Measurements from ENCODE around the gene GUCY1A2.

The GUCY1A2 gene

GRCh38 chr11:107014871-107015270 lies 3.4 kb downstream of the GUCY1A2 start:
- H3K4me1 ChIP-seq (ENCODE audit: control insufficient read depth in 2 of 2, insufficient read depth in 1 of 2, low read depth in 1 of 2, low read length in 2 of 2), result peaks cover 3 to 5% of the 10 kb centered on the region in 2 donors
- H3K27ac ChIP-seq (replicated peaks; ENCODE audit: low read length), result no peak overlapping the region
- H2BK12ac ChIP-seq (ENCODE audit: low read length), result no peak overlapping the region
- H3K14ac ChIP-seq (ENCODE audit: low read length), result no peak overlapping the region
- WGBS, 2 donors (ENCODE audit: extremely low coverage in 2 of 2, insufficient read length in 2 of 2, insufficient replicate concordance in 1 of 2), result no CpG with 5 or more reads among the region's 1 CpG
- no peak overlapping the region for H3K4me2 ChIP-seq (ENCODE audit: insufficient read depth, low read length, poor library complexity, severe bottlenecking)
- no peak overlapping the region for H3K18ac ChIP-seq (ENCODE audit: low read length)
- no peak overlapping the region for H2BK120ac ChIP-seq (ENCODE audit: low read depth, low read length)
- no peaks in the 10 kb centered on the region for H3K79me1 ChIP-seq (ENCODE audit: low read depth, low read length)
- no peak overlapping the region for H3K4me3 ChIP-seq (ENCODE audit: low read length in 2 of 2)
- H3K23ac ChIP-seq (ENCODE audit: low read depth, low read length, poor library complexity), result no peak overlapping the region
- no peak overlapping the region for H2BK5ac ChIP-seq (ENCODE audit: low read length)
- H2AFZ ChIP-seq (ENCODE audit: low read length), result no peak overlapping the region
- H4K8ac ChIP-seq (ENCODE audit: low read depth, low read length), result no peak overlapping the region
- no peak for DNase-seq (ENCODE audit: low spot score)
- no peak overlapping the region for H2AK5ac ChIP-seq (ENCODE audit: low read depth, low read length)
- H3K9me3 ChIP-seq (replicated peaks in 1 of 2; ENCODE audit: control insufficient read depth in 2 of 2, insufficient read depth in 1 of 2, low read depth in 1 of 2, low read length in 2 of 2), result no peaks in the 10 kb centered on the region
- H2BK15ac ChIP-seq (ENCODE audit: low read length), result no peak overlapping the region
- no peak overlapping the region for H4K91ac ChIP-seq (ENCODE audit: low read depth, low read length, poor library complexity)
- H3K4ac ChIP-seq (ENCODE audit: low read length), result no peak overlapping the region
- H3K27me3 ChIP-seq (ENCODE audit: control insufficient read depth in 3 of 3, insufficient read depth in 3 of 3, low read depth in 1 of 3, low read length in 3 of 3), result peaks cover 0 to 11% (median 3%) of the 10 kb centered on the region in 3 experiments
- no peaks in the 10 kb centered on the region for H3K36me3 ChIP-seq (replicated peaks in 1 of 2; ENCODE audit: control insufficient read depth in 2 of 2, insufficient read depth in 2 of 2, low read length in 2 of 2)
- H3K9ac ChIP-seq (ENCODE audit: low read depth, low read length, poor library complexity), result no peak overlapping the region

GRCh38 chr11:107011977-107012376 lies 6.3 kb downstream of the GUCY1A2 start:
- Histone ChIP-seq H4K91ac (ENCODE audit: low read depth, low read length, poor library complexity) (no peak overlapping the region), H3K4me1 (ENCODE audit: control insufficient read depth in 2 of 2, insufficient read depth in 1 of 2, low read depth in 1 of 2, low read length in 2 of 2) (peaks cover 0 to 5% of the 10 kb centered on the region in 2 donors), H2AFZ (ENCODE audit: low read length) (no peak overlapping the region), H2AK5ac (ENCODE audit: low read depth, low read length) (no peak overlapping the region), H3K79me1 (ENCODE audit: low read depth, low read length) (no peaks in the 10 kb centered on the region), H3K4me2 (ENCODE audit: insufficient read depth, low read length, poor library complexity, severe bottlenecking) (no peak overlapping the region), H3K4me3 (ENCODE audit: low read length in 2 of 2) (no peak overlapping the region), H3K9me3 (replicated peaks in 1 of 2; ENCODE audit: control insufficient read depth in 2 of 2, insufficient read depth in 1 of 2, low read depth in 1 of 2, low read length in 2 of 2) (no peaks in the 10 kb centered on the region), H3K4ac (ENCODE audit: low read length) (no peak overlapping the region), H2BK120ac (ENCODE audit: low read depth, low read length) (no peak overlapping the region), H3K23ac (ENCODE audit: low read depth, low read length, poor library complexity) (no peak overlapping the region), H3K27me3 (ENCODE audit: control insufficient read depth in 3 of 3, insufficient read depth in 3 of 3, low read depth in 1 of 3, low read length in 3 of 3) (no peaks in the 10 kb centered on the region), H2BK15ac (ENCODE audit: low read length) (no peak overlapping the region), H2BK5ac (ENCODE audit: low read length) (no peak overlapping the region), H3K27ac (replicated peaks; ENCODE audit: low read length) (no peak overlapping the region), H3K18ac (ENCODE audit: low read length) (no peak overlapping the region), H3K9ac (ENCODE audit: low read depth, low read length, poor library complexity) (no peak overlapping the region), H2BK12ac (ENCODE audit: low read length) (no peak overlapping the region), H3K36me3 (replicated peaks in 1 of 2; ENCODE audit: control insufficient read depth in 2 of 2, insufficient read depth in 2 of 2, low read length in 2 of 2) (no peaks in the 10 kb centered on the region), H4K8ac (ENCODE audit: low read depth, low read length) (no peak overlapping the region), H3K14ac (ENCODE audit: low read length) (no peak overlapping the region)
- DNase-seq (ENCODE audit: low spot score), result no peak
- WGBS, 2 donors (ENCODE audit: extremely low coverage in 2 of 2, insufficient read length in 2 of 2, insufficient replicate concordance in 1 of 2), result no CpG with 5 or more reads among the region's 2 CpGs

- Histone ChIP-seq H4K91ac (ENCODE audit: low read depth, low read length, poor library complexity) (no peak overlapping the region), H4K8ac (ENCODE audit: low read depth, low read length) (no peak overlapping the region), H3K36me3 (replicated peaks in 1 of 2; ENCODE audit: control insufficient read depth in 2 of 2, insufficient read depth in 2 of 2, low read length in 2 of 2) (no peaks in the 10 kb centered on the region), H2BK120ac (ENCODE audit: low read depth, low read length) (no peak overlapping the region), H2AFZ (ENCODE audit: low read length) (no peak overlapping the region), H3K79me1 (ENCODE audit: low read depth, low read length) (no peaks in the 10 kb centered on the region), H3K4me1 (ENCODE audit: control insufficient read depth in 2 of 2, insufficient read depth in 1 of 2, low read depth in 1 of 2, low read length in 2 of 2) (no peaks in the 10 kb centered on the region), H2BK12ac (ENCODE audit: low read length) (no peak overlapping the region), H3K4me3 (ENCODE audit: low read length in 2 of 2) (no peak overlapping the region), H3K27ac (replicated peaks; ENCODE audit: low read length) (no peak overlapping the region), H3K27me3 (ENCODE audit: control insufficient read depth in 3 of 3, insufficient read depth in 3 of 3, low read depth in 1 of 3, low read length in 3 of 3) (no peaks in the 10 kb centered on the region), H3K4me2 (ENCODE audit: insufficient read depth, low read length, poor library complexity, severe bottlenecking) (no peak overlapping the region), H3K23ac (ENCODE audit: low read depth, low read length, poor library complexity) (no peak overlapping the region), H2AK5ac (ENCODE audit: low read depth, low read length) (no peak overlapping the region), H3K9me3 (replicated peaks in 1 of 2; ENCODE audit: control insufficient read depth in 2 of 2, insufficient read depth in 1 of 2, low read depth in 1 of 2, low read length in 2 of 2) (no peaks in the 10 kb centered on the region), H3K9ac (ENCODE audit: low read depth, low read length, poor library complexity) (no peak overlapping the region), H3K18ac (ENCODE audit: low read length) (no peak overlapping the region), H3K14ac (ENCODE audit: low read length) (no peak overlapping the region), H3K4ac (ENCODE audit: low read length) (no peak overlapping the region), H2BK5ac (ENCODE audit: low read length) (no peak overlapping the region), H2BK15ac (ENCODE audit: low read length) (no peak overlapping the region)
- WGBS, 2 donors (ENCODE audit: extremely low coverage in 2 of 2, insufficient read length in 2 of 2, insufficient replicate concordance in 1 of 2), result no CpG with 5 or more reads among the region's 1 CpG
- DNase-seq (ENCODE audit: low spot score), result no peak
These were observed 9.1 kb downstream of the GUCY1A2 start for GRCh38 chr11:107009190-107009589.

- no peaks in the 10 kb centered on the region for H3K79me1 ChIP-seq (ENCODE audit: low read depth, low read length)
- no peak overlapping the region for H2BK5ac ChIP-seq (ENCODE audit: low read length)
- H4K8ac ChIP-seq (ENCODE audit: low read depth, low read length), result no peak overlapping the region
- no peak overlapping the region for H3K18ac ChIP-seq (ENCODE audit: low read length)
- WGBS, 2 donors (ENCODE audit: extremely low coverage in 2 of 2, insufficient read length in 2 of 2, insufficient replicate concordance in 1 of 2), result no CpG with 5 or more reads among the region's 2 CpGs
- no peaks in the 10 kb centered on the region for H3K36me3 ChIP-seq (replicated peaks in 1 of 2; ENCODE audit: control insufficient read depth in 2 of 2, insufficient read depth in 2 of 2, low read length in 2 of 2)
- no peaks in the 10 kb centered on the region for H3K9me3 ChIP-seq (replicated peaks in 1 of 2; ENCODE audit: control insufficient read depth in 2 of 2, insufficient read depth in 1 of 2, low read depth in 1 of 2, low read length in 2 of 2)
- no peaks in the 10 kb centered on the region for H3K27me3 ChIP-seq (ENCODE audit: control insufficient read depth in 3 of 3, insufficient read depth in 3 of 3, low read depth in 1 of 3, low read length in 3 of 3)
- H3K14ac ChIP-seq (ENCODE audit: low read length), result no peak overlapping the region
- H3K4me1 ChIP-seq (ENCODE audit: control insufficient read depth in 2 of 2, insufficient read depth in 1 of 2, low read depth in 1 of 2, low read length in 2 of 2), result no peaks in the 10 kb centered on the region
- H2BK15ac ChIP-seq (ENCODE audit: low read length), result no peak overlapping the region
- no peak overlapping the region for H4K91ac ChIP-seq (ENCODE audit: low read depth, low read length, poor library complexity)
- no peak overlapping the region for H3K4ac ChIP-seq (ENCODE audit: low read length)
- H2AFZ ChIP-seq (ENCODE audit: low read length), result no peak overlapping the region
- H3K27ac ChIP-seq (replicated peaks; ENCODE audit: low read length), result no peak overlapping the region
- no peak overlapping the region for H3K9ac ChIP-seq (ENCODE audit: low read depth, low read length, poor library complexity)
- no peak for DNase-seq (ENCODE audit: low spot score)
- no peak overlapping the region for H3K4me2 ChIP-seq (ENCODE audit: insufficient read depth, low read length, poor library complexity, severe bottlenecking)
- H2BK120ac ChIP-seq (ENCODE audit: low read depth, low read length), result no peak overlapping the region
- no peak overlapping the region for H2BK12ac ChIP-seq (ENCODE audit: low read length)
- H2AK5ac ChIP-seq (ENCODE audit: low read depth, low read length), result no peak overlapping the region
- H3K4me3 ChIP-seq (ENCODE audit: low read length in 2 of 2), result no peak overlapping the region
- H3K23ac ChIP-seq (ENCODE audit: low read depth, low read length, poor library complexity), result no peak overlapping the region
These were observed 12.0 kb downstream of the GUCY1A2 start for GRCh38 chr11:107006076-107006833.
